Gastrocnemius medialis (tissue), 4 donors: ENCODE measurements around the gene TCEA2.

ENCODE experiments used
- POLR2A ChIP-seq, 2 donors: fragments of 450-650 bp; IDR thresholded peaks; one replicate each; pipeline ENCODE4 v1.6.1; 2017; ENCODE audit warnings: antibody characterized with exemption in 2 of 2, mild to moderate bottlenecking in 2 of 2, moderate library complexity in 2 of 2
- TF ChIP-seq, protein P1 (sequence below), 5 experiments: fragments of 450-650 bp in 3 of 5; fragments of 200-600 bp in 2 of 5; sonication (generic) in 2 of 5; IDR thresholded peaks in 4 of 5; conservative IDR thresholded peaks in 1 of 5; 1 replicate in 4 of 5; 2 replicates in 1 of 5; pipeline ENCODE4 v1.5.1; 2016 to 2019; ENCODE audit warnings: antibody characterized with exemption in 5 of 5, mild to moderate bottlenecking in 3 of 5, moderate library complexity in 3 of 5

DNA sequence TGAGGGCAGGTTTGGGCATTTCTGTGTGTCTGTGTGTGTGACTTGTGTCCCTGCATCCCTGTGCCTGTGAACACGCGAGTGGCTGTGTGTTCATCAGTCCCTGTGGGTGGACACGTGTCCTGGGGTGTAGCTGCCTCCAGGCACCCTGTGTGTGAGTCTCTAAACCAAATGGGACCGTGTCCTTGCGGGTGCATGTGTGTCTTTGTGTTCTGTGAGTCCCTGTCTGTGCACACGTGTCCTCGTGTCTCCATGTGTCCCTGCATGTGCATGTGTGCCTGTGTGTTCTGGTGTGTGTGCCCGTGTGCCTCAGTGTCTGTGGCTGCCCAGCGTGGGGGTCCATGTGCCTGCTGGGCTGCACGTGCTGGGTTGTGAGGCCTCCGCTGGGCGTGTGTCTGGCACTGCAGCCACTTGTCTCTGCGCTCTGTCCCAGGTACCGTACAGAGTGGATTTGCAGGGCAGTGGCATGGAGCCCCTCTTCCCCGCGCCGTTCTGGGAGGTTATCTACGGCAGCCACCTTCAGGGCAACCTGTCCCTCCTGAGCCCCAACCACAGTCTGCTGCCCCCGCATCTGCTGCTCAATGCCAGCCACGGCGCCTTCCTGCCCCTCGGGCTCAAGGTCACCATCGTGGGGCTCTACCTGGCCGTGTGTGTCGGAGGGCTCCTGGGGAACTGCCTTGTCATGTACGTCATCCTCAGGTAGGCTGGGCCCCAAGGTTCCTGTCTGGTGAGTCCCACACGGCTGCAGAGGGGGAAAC lies 29.4 kb downstream of the TCEA2 start:
- TF ChIP-seq, protein P1, sequence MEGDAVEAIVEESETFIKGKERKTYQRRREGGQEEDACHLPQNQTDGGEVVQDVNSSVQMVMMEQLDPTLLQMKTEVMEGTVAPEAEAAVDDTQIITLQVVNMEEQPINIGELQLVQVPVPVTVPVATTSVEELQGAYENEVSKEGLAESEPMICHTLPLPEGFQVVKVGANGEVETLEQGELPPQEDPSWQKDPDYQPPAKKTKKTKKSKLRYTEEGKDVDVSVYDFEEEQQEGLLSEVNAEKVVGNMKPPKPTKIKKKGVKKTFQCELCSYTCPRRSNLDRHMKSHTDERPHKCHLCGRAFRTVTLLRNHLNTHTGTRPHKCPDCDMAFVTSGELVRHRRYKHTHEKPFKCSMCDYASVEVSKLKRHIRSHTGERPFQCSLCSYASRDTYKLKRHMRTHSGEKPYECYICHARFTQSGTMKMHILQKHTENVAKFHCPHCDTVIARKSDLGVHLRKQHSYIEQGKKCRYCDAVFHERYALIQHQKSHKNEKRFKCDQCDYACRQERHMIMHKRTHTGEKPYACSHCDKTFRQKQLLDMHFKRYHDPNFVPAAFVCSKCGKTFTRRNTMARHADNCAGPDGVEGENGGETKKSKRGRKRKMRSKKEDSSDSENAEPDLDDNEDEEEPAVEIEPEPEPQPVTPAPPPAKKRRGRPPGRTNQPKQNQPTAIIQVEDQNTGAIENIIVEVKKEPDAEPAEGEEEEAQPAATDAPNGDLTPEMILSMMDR (IDR thresholded peaks at IDR 0.05 in 4 of 5, conservative IDR thresholded peaks at IDR 0.05 in 1 of 5): no peak
- no peak for TF ChIP-seq POLR2A (IDR thresholded peaks at IDR 0.05)
